PFSK-1 (cell line): Measurements from ENCODE around the gene TMEM120B.

Source experiments
- POLR2AphosphoS5 ChIP-seq: IDR thresholded peaks from 2 replicates; pipeline ENCODE4 v1.6.1; 2012; ENCODE audit warnings: low read depth, mild to moderate bottlenecking, control low read depth, low read length, moderate library complexity
- REST ChIP-seq, 2 experiments: IDR thresholded peaks; 2 replicates each; pipeline versions ENCODE4 v1.6.1 to v1.8.0; 2011 to 2012; ENCODE audit warnings: low read depth in 2 of 2, low read length in 2 of 2, control low read depth in 1 of 2, inconsistent platforms in 1 of 2, mild to moderate bottlenecking in 1 of 2, moderate library complexity in 1 of 2; ENCODE audit not compliant: insufficient read depth in 1 of 2
- TAF1 ChIP-seq: IDR thresholded peaks from 2 replicates; pipeline ENCODE4 v1.6.1; 2012; ENCODE audit warnings: low read length, control low read depth, borderline replicate concordance; ENCODE audit not compliant: insufficient read depth

- TF ChIP-seq REST (IDR thresholded peaks at IDR 0.05; ENCODE audit: insufficient read depth in 1 of 2, low read depth in 2 of 2, low read length in 2 of 2) (no peak), TAF1 (no peak), POLR2AphosphoS5 (no peak)
Observed at GRCh38 chr12:121693155-121693687, 19.3 kb upstream of the TMEM120B start.
